Measurements from ENCODE around the gene NTM. TPM values are rescaled to one million over a fixed set of nuclear protein-coding genes. Genes with fewer than 3 reads are reported as not detected.

NTM gene
- total RNA-seq, 1 experiment from 2014 or later, result 8.6 TPM

- H3K9me3 ChIP-seq (ENCODE audit: low read depth, low read length, poor library complexity, severe bottlenecking), result peaks cover 10% of the 10 kb centered on the region
- H3K27ac ChIP-seq (ENCODE audit: low read depth, low read length, poor library complexity, severe bottlenecking), result no peak overlapping the region
- H3K4me3 ChIP-seq (ENCODE audit: low read depth, low read length, poor library complexity, severe bottlenecking), result no peak overlapping the region
- ChIA-PET POLR2A (ENCODE audit: low non-redundant PET) (no interaction called here), CTCF (no interaction called here)
- H3K27me3 ChIP-seq (replicated peaks; ENCODE audit: insufficient read depth, low read depth, low read length, poor library complexity), result peaks cover under 1% of the 10 kb centered on the region
- intact Hi-C loops (cut with micrococcal nuclease; ENCODE audit: unreplicated experiment), result no loop called here
- BruUV-seq (replicated peaks), result no TSS peak
- TF ChIP-seq, protein P1, sequence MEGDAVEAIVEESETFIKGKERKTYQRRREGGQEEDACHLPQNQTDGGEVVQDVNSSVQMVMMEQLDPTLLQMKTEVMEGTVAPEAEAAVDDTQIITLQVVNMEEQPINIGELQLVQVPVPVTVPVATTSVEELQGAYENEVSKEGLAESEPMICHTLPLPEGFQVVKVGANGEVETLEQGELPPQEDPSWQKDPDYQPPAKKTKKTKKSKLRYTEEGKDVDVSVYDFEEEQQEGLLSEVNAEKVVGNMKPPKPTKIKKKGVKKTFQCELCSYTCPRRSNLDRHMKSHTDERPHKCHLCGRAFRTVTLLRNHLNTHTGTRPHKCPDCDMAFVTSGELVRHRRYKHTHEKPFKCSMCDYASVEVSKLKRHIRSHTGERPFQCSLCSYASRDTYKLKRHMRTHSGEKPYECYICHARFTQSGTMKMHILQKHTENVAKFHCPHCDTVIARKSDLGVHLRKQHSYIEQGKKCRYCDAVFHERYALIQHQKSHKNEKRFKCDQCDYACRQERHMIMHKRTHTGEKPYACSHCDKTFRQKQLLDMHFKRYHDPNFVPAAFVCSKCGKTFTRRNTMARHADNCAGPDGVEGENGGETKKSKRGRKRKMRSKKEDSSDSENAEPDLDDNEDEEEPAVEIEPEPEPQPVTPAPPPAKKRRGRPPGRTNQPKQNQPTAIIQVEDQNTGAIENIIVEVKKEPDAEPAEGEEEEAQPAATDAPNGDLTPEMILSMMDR (conservative IDR thresholded peaks at IDR 0.05; ENCODE audit: low read depth, low read length), result no peak
- no peak for TF ChIP-seq EZH2 (IDR thresholded peaks at IDR 0.05; ENCODE audit: borderline replicate concordance, low read depth, low read length, poor library complexity, severe bottlenecking)
- H3K36me3 ChIP-seq (ENCODE audit: insufficient read depth, low read length, poor library complexity, severe bottlenecking), result no peaks in the 10 kb centered on the region
- DNase-seq (ENCODE audit: low spot score), result no peak
- H3K4me1 ChIP-seq (ENCODE audit: insufficient read depth, low read length, poor library complexity, severe bottlenecking), result no peaks in the 10 kb centered on the region
Observed at GRCh38 chr11:132196928-132197327, 826.5 kb downstream of the NTM start.

- no TSS peak for BruUV-seq (replicated peaks)
- CTCF ChIA-PET, result no interaction called here
- H3K4me1 ChIP-seq (ENCODE audit: insufficient read depth, low read length, poor library complexity, severe bottlenecking), result no peaks in the 10 kb centered on the region
- POLR2A ChIA-PET (ENCODE audit: low non-redundant PET), result no interaction called here
- H3K9me3 ChIP-seq (ENCODE audit: low read depth, low read length, poor library complexity, severe bottlenecking), result peaks cover 4% of the 10 kb centered on the region
- intact Hi-C loops (cut with micrococcal nuclease; ENCODE audit: unreplicated experiment), result no loop called here
- no peak overlapping the region for H3K27ac ChIP-seq (ENCODE audit: low read depth, low read length, poor library complexity, severe bottlenecking)
- DNase-seq (ENCODE audit: low spot score), result no peak
- H3K27me3 ChIP-seq (replicated peaks; ENCODE audit: insufficient read depth, low read depth, low read length, poor library complexity), result peaks cover 6% of the 10 kb centered on the region
- no peak overlapping the region for H3K4me3 ChIP-seq (ENCODE audit: low read depth, low read length, poor library complexity, severe bottlenecking)
- no peaks in the 10 kb centered on the region for H3K36me3 ChIP-seq (ENCODE audit: insufficient read depth, low read length, poor library complexity, severe bottlenecking)
- TF ChIP-seq, protein P1 (conservative IDR thresholded peaks at IDR 0.05; ENCODE audit: low read depth, low read length), result no peak
- TF ChIP-seq EZH2 (IDR thresholded peaks at IDR 0.05; ENCODE audit: borderline replicate concordance, low read depth, low read length, poor library complexity, severe bottlenecking), result no peak
Observed at GRCh38 chr11:132200353-132200936, 830.0 kb downstream of the NTM start.

DNA sequence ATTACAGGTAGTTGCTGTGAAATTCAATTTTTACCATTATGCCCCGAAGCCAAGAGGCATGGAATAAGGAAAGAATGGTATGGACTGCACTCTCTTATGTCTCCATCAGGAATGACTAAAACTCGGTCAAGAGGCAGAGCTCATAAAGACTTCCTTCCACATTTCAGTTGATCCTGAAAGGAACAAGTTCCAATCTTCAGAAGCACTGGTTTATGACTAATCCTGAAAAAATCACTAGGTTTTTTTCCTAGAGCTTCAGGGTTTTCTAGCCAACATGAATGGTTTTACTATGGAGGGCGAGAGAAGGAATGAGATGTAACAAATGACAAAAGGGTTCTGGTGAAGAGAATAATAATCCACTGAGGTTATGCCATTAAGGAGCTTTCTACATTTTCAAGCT is 832.2 kb downstream of the NTM start:
- H3K9me3 ChIP-seq (ENCODE audit: low read depth, low read length, poor library complexity, severe bottlenecking), result no peaks in the 10 kb centered on the region
- TF ChIP-seq EZH2 (IDR thresholded peaks at IDR 0.05; ENCODE audit: borderline replicate concordance, low read depth, low read length, poor library complexity, severe bottlenecking), result no peak
- TF ChIP-seq, protein P1 (conservative IDR thresholded peaks at IDR 0.05; ENCODE audit: low read depth, low read length), result no peak

More for the DNA sequence above, 832.2 kb downstream of the NTM start:
- Histone ChIP-seq H3K36me3 (ENCODE audit: insufficient read depth, low read length, poor library complexity, severe bottlenecking) (no peaks in the 10 kb centered on the region), H3K27ac (ENCODE audit: low read depth, low read length, poor library complexity, severe bottlenecking) (no peak overlapping the region), H3K27me3 (replicated peaks; ENCODE audit: insufficient read depth, low read depth, low read length, poor library complexity) (peaks cover 13% of the 10 kb centered on the region), H3K4me1 (ENCODE audit: insufficient read depth, low read length, poor library complexity, severe bottlenecking) (no peaks in the 10 kb centered on the region), H3K4me3 (ENCODE audit: low read depth, low read length, poor library complexity, severe bottlenecking) (no peak overlapping the region)
- no TSS peak for BruUV-seq (replicated peaks)
- ChIA-PET POLR2A (ENCODE audit: low non-redundant PET) (no interaction called here), CTCF (no interaction called here)
- DNase-seq (ENCODE audit: low spot score), result no peak
- intact Hi-C loops (cut with micrococcal nuclease; ENCODE audit: unreplicated experiment), result no loop called here
